HCT116 (cell line): Measurements from ENCODE around the gene COL26A1. TPM values are rescaled to one million over a fixed set of nuclear protein-coding genes. Genes with fewer than 3 reads are reported as not detected.
A peak's percentile ranks its signal among the peaks of the same experiment; 100 is the strongest.

Experiments
- ATAC-seq: fragments of 200-7000 bp; cut with Tn5 transposase; 2 replicates; pipeline ENCODE4 v1.9.1; 2020; ENCODE audit warnings: mild to moderate bottlenecking, moderate library complexity
- BruUV-seq: library from RNA; stranded (reverse); fragments of 400-500 nt; replicated peaks from 2 replicates; lab custom pipeline; 2021; lab: Mats Ljungman, UMichigan
- CTCF ChIA-PET: fragments of 300-600 bp; sonication (Branson Sonifier 250); formaldehyde crosslinking; loops from one replicate; lab custom pipeline; 2021; ENCODE audit warnings: antibody characterized with exemption; lab: Charles Lee
- POLR2A ChIA-PET: fragments of 300-600, 350-600 bp; sonication (Branson Sonifier 250); formaldehyde crosslinking; loops from one replicate; lab custom pipeline; 2021; ENCODE audit warnings: antibody characterized with exemption; lab: Charles Lee
- RAD21 ChIA-PET, 2 experiments: fragments of 300-600 bp; sonication (Branson Sonifier 250); formaldehyde crosslinking; loops; one replicate each; lab custom pipeline; 2023; ENCODE audit warnings: low total read pairs in 2 of 2; ENCODE audit not compliant: uncharacterized antibody in 2 of 2, unreplicated experiment in 2 of 2, low non-redundant PET in 1 of 2; lab: Charles Lee
- DNase-seq: peaks from one replicate; pipeline ENCODE4 v3.0.0-alpha.2; 2010; ENCODE audit warnings: low read depth, low spot score
- H2AFZ ChIP-seq: fragments of 200-600 bp; shearing (Covaris generic), sonication (generic); 2 replicates; pipeline ENCODE4 v1.6.1; 2017; ENCODE audit warnings: low read depth, mixed run types, mixed read lengths, antibody characterized with exemption, low read length; ENCODE audit not compliant: poor library complexity, severe bottlenecking
- H3K27ac ChIP-seq: 2 replicates; pipeline ENCODE4 v1.5.1; 2012; ENCODE audit warnings: low read depth, low read length
- H3K27me3 ChIP-seq: fragments of 200-600 bp; sonication (generic); 2 replicates; pipeline ENCODE4 v1.6.1; 2016; ENCODE audit warnings: mixed run types, low read length, mixed read lengths; ENCODE audit not compliant: insufficient read depth
- H3K36me3 ChIP-seq, 2 experiments: fragments of 200-500 bp in 1 of 2; fragments of 200-600 bp in 1 of 2; sonication (Bioruptor generic) in 1 of 2; sonication (generic) in 1 of 2; 2 replicates each; pipeline versions ENCODE4 v1.5.1 to v1.6.1; 2014 to 2016; ENCODE audit warnings: low read length in 2 of 2, inconsistent platforms in 1 of 2, mixed read lengths in 1 of 2, mixed run types in 1 of 2; ENCODE audit not compliant: insufficient read depth in 2 of 2, control insufficient read depth in 1 of 2
- H3K4me1 ChIP-seq, 2 experiments: fragments of 200-600 bp in 1 of 2; sonication (generic) in 1 of 2; 2 replicates each; pipeline versions ENCODE4 v1.5.1 to v1.6.1; 2012 to 2017; ENCODE audit warnings: low read length in 2 of 2, inconsistent platforms in 1 of 2, mild to moderate bottlenecking in 1 of 2, mixed read lengths in 1 of 2, mixed run types in 1 of 2, moderate library complexity in 1 of 2; ENCODE audit not compliant: insufficient read depth in 2 of 2, control insufficient read depth in 1 of 2
- H3K4me2 ChIP-seq: fragments of 200-600 bp; sonication (generic); 2 replicates; pipeline ENCODE4 v1.6.1; 2017; ENCODE audit warnings: mixed run types, low read length, mixed read lengths
- H3K4me3 ChIP-seq, 2 experiments: fragments of 200-600 bp in 1 of 2; sonication (generic) in 1 of 2; replicated peaks in 1 of 2; 2 replicates each; pipeline ENCODE4 v1.5.1; 2011 to 2016; ENCODE audit warnings: low read length in 2 of 2, control low read depth in 1 of 2, low read depth in 1 of 2, mild to moderate bottlenecking in 1 of 2, mixed read lengths in 1 of 2, mixed run types in 1 of 2
- H3K79me2 ChIP-seq: fragments of 200-600 bp; sonication (generic); 2 replicates; pipeline ENCODE4 v1.6.1; 2017; ENCODE audit warnings: mild to moderate bottlenecking, mixed run types, low read length, moderate library complexity, mixed read lengths; ENCODE audit not compliant: insufficient read depth
- H3K9ac ChIP-seq: fragments of 200-600 bp; sonication (generic); 2 replicates; pipeline ENCODE4 v1.6.1; 2016; ENCODE audit warnings: low read length, mixed read lengths
- H3K9me2 ChIP-seq: fragments of 200-600 bp; sonication (generic), shearing (Covaris generic); 2 replicates; pipeline ENCODE4 v1.6.1; 2017; ENCODE audit warnings: mixed run types, mild to moderate bottlenecking, moderate library complexity; ENCODE audit not compliant: insufficient read depth
- H3K9me3 ChIP-seq, 2 experiments: fragments of 200-500 bp in 1 of 2; fragments of 200-600 bp in 1 of 2; sonication (Bioruptor generic) in 1 of 2; sonication (generic) in 1 of 2; 2 replicates each; pipeline ENCODE4 v1.6.1; 2014 to 2017; ENCODE audit warnings: low read length in 2 of 2, mixed read lengths in 2 of 2, inconsistent platforms in 1 of 2, low read depth in 1 of 2, mild to moderate bottlenecking in 1 of 2, mixed run types in 1 of 2, moderate library complexity in 1 of 2; ENCODE audit not compliant: control insufficient read depth in 1 of 2, insufficient read depth in 1 of 2
- H4K20me1 ChIP-seq: fragments of 200-600 bp; sonication (generic), shearing (Covaris generic); 2 replicates; pipeline ENCODE4 v1.6.1; 2017; ENCODE audit warnings: mixed run types, mild to moderate bottlenecking, moderate library complexity; ENCODE audit not compliant: insufficient read depth
- ATF3 ChIP-seq: IDR thresholded peaks from 2 replicates; pipeline ENCODE4 v1.6.1; 2012
- CEBPB ChIP-seq: IDR thresholded peaks from 2 replicates; pipeline ENCODE4 v1.6.1; 2012; ENCODE audit warnings: low read depth
- EGR1 ChIP-seq: IDR thresholded peaks from 2 replicates; pipeline ENCODE4 v1.6.1; 2012; ENCODE audit warnings: low read depth
- ELF1 ChIP-seq: IDR thresholded peaks from 2 replicates; pipeline ENCODE4 v1.6.1; 2012; ENCODE audit warnings: low read depth, borderline replicate concordance
- EZH2 ChIP-seq: fragments of 200-600 bp; sonication (generic); IDR thresholded peaks from 2 replicates; pipeline ENCODE4 v1.6.1; 2017; ENCODE audit warnings: antibody characterized with exemption, mixed run types
- JUND ChIP-seq: IDR thresholded peaks from 2 replicates; pipeline ENCODE4 v1.6.1; 2012
- MAX ChIP-seq: IDR thresholded peaks from 2 replicates; pipeline ENCODE4 v1.6.1; 2012
- RAD21 ChIP-seq: IDR thresholded peaks from 2 replicates; pipeline ENCODE4 v1.6.1; 2012; ENCODE audit warnings: low read depth, mild to moderate bottlenecking
- SP1 ChIP-seq: IDR thresholded peaks from 2 replicates; pipeline ENCODE4 v1.6.1; 2012; ENCODE audit warnings: low read depth
- SRF ChIP-seq: IDR thresholded peaks from 2 replicates; pipeline ENCODE4 v1.6.1; 2012; ENCODE audit warnings: low read depth
- TCF7L2 ChIP-seq: IDR thresholded peaks from 2 replicates; pipeline ENCODE4 v1.7.0; 2011; ENCODE audit warnings: borderline replicate concordance, inconsistent platforms; ENCODE audit not compliant: insufficient read depth, insufficient read length; ENCODE audit errors: extremely low read depth
- YY1 ChIP-seq: IDR thresholded peaks from 2 replicates; pipeline ENCODE4 v1.6.1; 2011; ENCODE audit warnings: low read length, low read depth, moderate library complexity, mild to moderate bottlenecking; ENCODE audit not compliant: insufficient replicate concordance; ENCODE audit errors: extremely low read depth
- ZFX ChIP-seq: fragments of 450-650 bp; IDR thresholded peaks from 2 replicates; pipeline ENCODE4 v1.6.1; 2017
- intact Hi-C: fragments of 100-400 bp; cut with micrococcal nuclease; formaldehyde crosslinking; loops from 2 replicates; pipeline ENCODE4 v1.10.0; 2022
- total RNA-seq: library from RNA; stranded (reverse); gene quantifications from one replicate; pipeline ENCODE4 v1.2.1, GENCODE V29; 2021; ENCODE audit not compliant: unreplicated experiment
- TF ChIP-seq, protein P1 (sequence below): IDR thresholded peaks from 2 replicates; pipeline ENCODE4 v1.6.1; 2011; ENCODE audit warnings: mild to moderate bottlenecking, low read length, moderate library complexity; ENCODE audit not compliant: insufficient replicate concordance; ENCODE audit errors: extremely low read depth
- TF ChIP-seq, protein P2 (sequence below): IDR thresholded peaks from 2 replicates; pipeline ENCODE4 v1.6.1; 2012; ENCODE audit warnings: low read depth

Gene COL26A1
- total RNA-seq, 1 experiment from 2014 or later = 0.27 TPM

GRCh38 chr7:101506531-101506930, 143.9 kb downstream of the COL26A1 start:
- no peaks in the 10 kb centered on the region for H3K79me2 ChIP-seq
- no peak overlapping the region for H3K9ac ChIP-seq
- no peaks in the 10 kb centered on the region for H3K27me3 ChIP-seq
- H3K4me1 ChIP-seq = peaks cover 0 to 4% of the 10 kb centered on the region in 2 experiments; a peak in 1 of 4 replicates
- no peak for ATAC-seq
- H3K4me3 ChIP-seq = no peak overlapping the region
- no peak overlapping the region for H2AFZ ChIP-seq
- CTCF ChIA-PET = no interaction called here
- no peak for TF ChIP-seq MAX
- no peak for TF ChIP-seq TCF7L2
- TF ChIP-seq, all 23 proteins: peak for 0
- Histone ChIP-seq H3K9me3 (no peaks in the 10 kb centered on the region), H3K36me3 (no peaks in the 10 kb centered on the region), H3K9me2 (no peaks in the 10 kb centered on the region), H3K4me2 (no peak overlapping the region), H4K20me1 (no peaks in the 10 kb centered on the region), H3K27ac (no peak overlapping the region)
- intact Hi-C loops = loop anchor here (2.0 kb wide), 1 partner anchor 142 kb away; no protein-coding TSS in a partner anchor
- no TSS peak for BruUV-seq
- ChIA-PET RAD21 (no interaction called here), POLR2A (no interaction called here)
- DNase-seq = no peak

GRCh38 chr7:101507327-101507726, 144.7 kb downstream of the COL26A1 start:
- ATAC-seq (no peak), DNase-seq (no peak)
- Histone ChIP-seq H4K20me1 (no peaks in the 10 kb centered on the region), H3K36me3 (no peaks in the 10 kb centered on the region), H3K9ac (no peak overlapping the region), H3K9me3 (no peaks in the 10 kb centered on the region), H3K27ac (no peak overlapping the region), H3K9me2 (no peaks in the 10 kb centered on the region), H3K4me3 (no peak overlapping the region), H3K27me3 (no peaks in the 10 kb centered on the region), H3K79me2 (no peaks in the 10 kb centered on the region), H2AFZ (peak overlapping the region; percentile 94), H3K4me1 (peaks cover 0 to 4% of the 10 kb centered on the region in 2 experiments; a peak in 1 of 4 replicates), H3K4me2 (peak overlapping the region; percentile 34; the same call in 1 of the 2 replicates)
- CTCF ChIA-PET = interaction anchor here (1.6 kb wide), 1 partner anchor 10 kb away, joined by 3 read pairs; no protein-coding TSS in a partner anchor
- BruUV-seq = no TSS peak
- intact Hi-C loops = loop anchor here (2.0 kb wide), 1 partner anchor 143 kb away; no protein-coding TSS in a partner anchor
- POLR2A ChIA-PET = no interaction called here
- RAD21 ChIA-PET = no interaction called here
- TF ChIP-seq EZH2 = no peak
- TF ChIP-seq YY1 = no peak
- no peak for TF ChIP-seq JUND
- no peak for TF ChIP-seq RAD21
- TF ChIP-seq SRF = no peak
- no peak for TF ChIP-seq ELF1
- TF ChIP-seq, protein P1, sequence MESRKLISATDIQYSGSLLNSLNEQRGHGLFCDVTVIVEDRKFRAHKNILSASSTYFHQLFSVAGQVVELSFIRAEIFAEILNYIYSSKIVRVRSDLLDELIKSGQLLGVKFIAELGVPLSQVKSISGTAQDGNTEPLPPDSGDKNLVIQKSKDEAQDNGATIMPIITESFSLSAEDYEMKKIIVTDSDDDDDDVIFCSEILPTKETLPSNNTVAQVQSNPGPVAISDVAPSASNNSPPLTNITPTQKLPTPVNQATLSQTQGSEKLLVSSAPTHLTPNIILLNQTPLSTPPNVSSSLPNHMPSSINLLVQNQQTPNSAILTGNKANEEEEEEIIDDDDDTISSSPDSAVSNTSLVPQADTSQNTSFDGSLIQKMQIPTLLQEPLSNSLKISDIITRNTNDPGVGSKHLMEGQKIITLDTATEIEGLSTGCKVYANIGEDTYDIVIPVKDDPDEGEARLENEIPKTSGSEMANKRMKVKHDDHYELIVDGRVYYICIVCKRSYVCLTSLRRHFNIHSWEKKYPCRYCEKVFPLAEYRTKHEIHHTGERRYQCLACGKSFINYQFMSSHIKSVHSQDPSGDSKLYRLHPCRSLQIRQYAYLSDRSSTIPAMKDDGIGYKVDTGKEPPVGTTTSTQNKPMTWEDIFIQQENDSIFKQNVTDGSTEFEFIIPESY = no peak
- no peak for TF ChIP-seq CEBPB
- no peak for TF ChIP-seq EGR1
- TF ChIP-seq ATF3 = no peak
- TF ChIP-seq, protein P2, sequence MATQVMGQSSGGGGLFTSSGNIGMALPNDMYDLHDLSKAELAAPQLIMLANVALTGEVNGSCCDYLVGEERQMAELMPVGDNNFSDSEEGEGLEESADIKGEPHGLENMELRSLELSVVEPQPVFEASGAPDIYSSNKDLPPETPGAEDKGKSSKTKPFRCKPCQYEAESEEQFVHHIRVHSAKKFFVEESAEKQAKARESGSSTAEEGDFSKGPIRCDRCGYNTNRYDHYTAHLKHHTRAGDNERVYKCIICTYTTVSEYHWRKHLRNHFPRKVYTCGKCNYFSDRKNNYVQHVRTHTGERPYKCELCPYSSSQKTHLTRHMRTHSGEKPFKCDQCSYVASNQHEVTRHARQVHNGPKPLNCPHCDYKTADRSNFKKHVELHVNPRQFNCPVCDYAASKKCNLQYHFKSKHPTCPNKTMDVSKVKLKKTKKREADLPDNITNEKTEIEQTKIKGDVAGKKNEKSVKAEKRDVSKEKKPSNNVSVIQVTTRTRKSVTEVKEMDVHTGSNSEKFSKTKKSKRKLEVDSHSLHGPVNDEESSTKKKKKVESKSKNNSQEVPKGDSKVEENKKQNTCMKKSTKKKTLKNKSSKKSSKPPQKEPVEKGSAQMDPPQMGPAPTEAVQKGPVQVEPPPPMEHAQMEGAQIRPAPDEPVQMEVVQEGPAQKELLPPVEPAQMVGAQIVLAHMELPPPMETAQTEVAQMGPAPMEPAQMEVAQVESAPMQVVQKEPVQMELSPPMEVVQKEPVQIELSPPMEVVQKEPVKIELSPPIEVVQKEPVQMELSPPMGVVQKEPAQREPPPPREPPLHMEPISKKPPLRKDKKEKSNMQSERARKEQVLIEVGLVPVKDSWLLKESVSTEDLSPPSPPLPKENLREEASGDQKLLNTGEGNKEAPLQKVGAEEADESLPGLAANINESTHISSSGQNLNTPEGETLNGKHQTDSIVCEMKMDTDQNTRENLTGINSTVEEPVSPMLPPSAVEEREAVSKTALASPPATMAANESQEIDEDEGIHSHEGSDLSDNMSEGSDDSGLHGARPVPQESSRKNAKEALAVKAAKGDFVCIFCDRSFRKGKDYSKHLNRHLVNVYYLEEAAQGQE = no peak
- TF ChIP-seq SP1 = no peak
- TF ChIP-seq MAX = no peak
- no peak for TF ChIP-seq ZFX
